HT1080 (cell line): ENCODE measurements around the gene EFCAB11. TPM values are rescaled to one million over a fixed set of nuclear protein-coding genes. Genes with fewer than 3 reads are reported as not detected.
A peak's percentile ranks its signal among the peaks of the same experiment; 100 is the strongest.

Source experiments
- DNase-seq: peaks from one replicate; pipeline ENCODE4 v3.0.0-alpha.2; 2015; ENCODE audit warnings: low read depth
- total RNA-seq: library from RNA; depleted of rRNA; stranded (reverse); fragments of >200 nt; shearing (Covaris generic); gene quantifications from 2 replicates; pipeline ENCODE4 v1.2.3, GENCODE V29; 2014

EFCAB11 gene
- total RNA-seq, 1 experiment from 2014 or later = 12.2 TPM

DNA sequence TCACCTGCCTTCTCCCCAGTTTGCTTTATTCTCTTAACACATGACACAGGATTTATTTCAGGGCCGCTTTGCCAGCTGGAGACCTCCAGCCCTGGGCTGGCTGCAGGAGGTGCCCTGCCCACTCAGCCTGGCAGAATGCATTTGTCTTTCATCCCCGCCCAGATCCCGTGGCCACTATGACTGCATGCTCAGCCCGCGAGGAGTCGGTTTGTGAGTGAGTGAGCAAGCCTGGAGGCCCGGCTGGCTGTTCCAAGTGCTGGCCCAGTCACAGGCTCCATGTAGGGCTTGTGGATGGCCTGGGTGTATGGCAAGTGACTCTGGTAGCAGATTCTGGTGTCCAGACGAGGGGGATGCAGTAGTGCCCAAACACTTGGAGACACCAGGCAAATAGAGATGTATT lies 3.3 kb upstream of the EFCAB11 start:
- peak; percentile 16 for DNase-seq

DNA sequence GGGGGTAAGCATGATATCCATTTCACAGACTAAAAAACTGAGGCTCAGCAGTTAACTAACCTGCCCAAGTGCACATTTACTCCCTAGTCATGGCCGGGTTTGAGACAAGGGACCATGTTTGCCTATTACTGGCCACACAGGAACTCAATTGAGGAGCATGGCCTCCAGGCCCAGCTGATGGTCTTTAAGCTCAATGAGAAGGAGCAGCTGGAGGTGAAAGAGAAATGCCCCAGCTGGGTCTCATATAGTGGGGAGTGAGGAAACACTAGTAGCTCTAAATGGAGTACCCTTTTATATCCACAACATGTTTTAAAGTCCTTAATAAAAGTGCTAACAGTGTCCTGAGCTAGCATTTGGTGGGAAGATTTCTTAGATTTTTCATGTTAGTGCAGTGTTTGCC lies 2.8 kb upstream of the EFCAB11 start:
- DNase-seq = no peak

DNA sequence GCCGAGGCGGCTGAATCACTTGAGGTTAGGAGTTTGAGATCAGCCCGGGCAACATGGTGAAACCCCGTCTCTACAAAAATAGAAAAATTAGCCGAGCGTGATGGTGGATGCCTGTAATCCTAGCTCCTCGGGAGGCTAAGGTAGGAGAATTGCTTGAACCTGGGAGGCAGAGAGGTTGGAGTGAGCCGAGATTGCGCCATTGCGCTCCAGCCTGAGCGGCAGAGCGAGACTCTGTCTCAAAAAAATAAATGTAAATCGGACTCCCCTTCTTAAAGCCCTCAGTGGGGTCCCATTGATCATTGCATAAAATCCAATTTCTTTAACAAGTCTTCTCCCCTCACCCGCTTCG lies 2.1 kb upstream of the EFCAB11 start:
- DNase-seq = no peak

DNA sequence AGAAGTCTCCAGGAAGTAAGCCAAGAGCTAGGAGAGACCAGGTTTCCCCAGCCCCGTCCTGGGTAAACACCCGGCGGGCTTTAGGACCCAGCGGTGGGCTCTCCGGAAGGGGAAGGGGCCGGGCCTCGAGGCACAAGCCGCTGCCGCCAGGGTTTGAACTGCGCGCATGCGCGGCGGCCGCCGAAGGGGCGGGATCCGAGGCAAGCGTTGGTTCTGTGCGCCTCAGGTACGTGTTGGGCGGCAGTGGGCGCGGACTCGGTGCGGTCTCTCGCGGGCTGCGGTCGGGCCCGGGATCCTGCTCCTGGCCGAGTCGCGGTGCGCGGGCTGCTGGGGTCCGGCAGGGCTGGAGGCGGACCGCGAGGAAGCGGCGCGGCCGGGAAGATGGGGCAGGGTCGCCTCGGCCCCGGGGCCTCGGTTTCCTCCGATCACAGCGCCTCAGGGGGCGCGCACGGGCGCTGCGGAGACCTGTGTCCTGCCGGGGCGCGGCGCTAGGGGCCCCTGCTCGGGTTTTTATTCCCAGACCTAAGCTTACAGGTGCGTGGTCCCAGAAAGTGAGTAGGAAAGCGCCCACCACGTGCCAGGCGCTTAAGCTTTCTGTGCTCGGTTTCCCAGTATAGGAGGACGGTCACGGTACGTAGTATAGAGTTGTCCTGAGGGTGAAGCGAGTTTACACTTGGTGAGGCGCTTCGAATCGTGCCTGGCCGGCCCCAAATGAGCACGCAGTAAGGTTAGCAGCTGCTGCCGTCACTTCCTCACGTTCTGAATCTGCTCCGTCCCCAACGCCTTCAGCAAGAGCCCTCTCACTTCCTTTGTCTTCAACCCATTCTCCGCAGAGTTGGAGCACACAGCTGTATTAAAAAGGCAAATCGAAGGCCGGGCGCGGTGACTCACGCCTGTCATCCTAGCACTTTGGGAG lies 1.5 kb upstream of the EFCAB11 start, which contains the start of gene TDP1:
Gene TDP1, plus strand, starts transcription at position 183 of the 916 bp plus-strand sequence. CDS start 7,188 bp downstream, outside the sequence.
- peak; percentile 94 for DNase-seq

DNA sequence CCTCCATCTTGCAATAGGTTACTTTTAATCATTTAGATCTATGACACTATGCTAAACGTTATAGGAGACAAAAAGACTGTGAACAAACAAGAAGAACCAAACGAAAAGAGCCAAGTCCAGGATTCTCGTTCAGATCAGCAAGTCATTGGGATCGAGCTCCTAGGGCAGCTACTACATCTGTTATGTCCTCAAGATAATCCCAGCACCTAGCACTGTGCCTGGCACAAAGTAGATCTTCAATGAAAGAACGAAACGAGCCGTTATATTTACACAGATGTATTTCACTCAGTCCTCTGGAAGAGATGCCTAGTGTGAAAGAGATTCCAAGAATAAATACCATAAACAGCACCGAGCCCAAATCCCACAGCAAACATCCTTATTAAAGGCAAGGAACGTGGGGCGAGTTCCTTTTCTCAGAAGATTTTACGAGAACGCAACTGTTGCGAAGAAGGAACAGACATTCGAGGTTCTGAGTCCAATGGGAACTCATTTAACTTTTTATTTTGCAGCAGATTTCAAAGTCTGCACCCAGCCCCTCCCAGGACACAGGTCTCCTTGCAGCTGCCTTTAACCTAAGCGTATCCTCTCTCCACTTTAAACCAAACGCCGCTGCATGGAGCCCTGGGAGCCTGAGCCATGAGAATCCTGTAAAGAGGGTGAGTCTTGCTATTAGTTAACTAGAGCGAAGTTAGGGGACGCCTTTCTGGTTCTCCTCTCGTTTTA lies 653 bp upstream of the EFCAB11 start:
- no peak for DNase-seq

DNA sequence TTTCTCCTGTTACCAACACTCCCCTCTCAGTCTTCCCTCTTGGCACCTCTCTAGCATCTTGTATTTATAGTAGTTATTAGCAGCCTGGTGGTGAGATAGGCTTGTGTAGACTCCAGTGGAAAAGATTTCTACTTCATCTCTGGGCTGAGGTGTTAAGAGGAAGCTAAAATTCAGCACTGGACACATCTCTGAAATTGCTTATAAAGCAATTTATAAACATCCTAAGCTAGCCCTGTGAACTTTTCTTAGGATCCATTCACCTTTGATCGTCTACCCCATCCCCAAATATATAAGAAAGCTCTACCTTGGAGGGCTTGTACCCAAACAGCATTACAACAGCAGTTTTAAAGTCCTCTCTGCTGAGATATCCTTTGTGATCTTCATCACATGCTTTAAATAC lies 928 bp downstream of the EFCAB11 start:
- no peak for DNase-seq

DNA sequence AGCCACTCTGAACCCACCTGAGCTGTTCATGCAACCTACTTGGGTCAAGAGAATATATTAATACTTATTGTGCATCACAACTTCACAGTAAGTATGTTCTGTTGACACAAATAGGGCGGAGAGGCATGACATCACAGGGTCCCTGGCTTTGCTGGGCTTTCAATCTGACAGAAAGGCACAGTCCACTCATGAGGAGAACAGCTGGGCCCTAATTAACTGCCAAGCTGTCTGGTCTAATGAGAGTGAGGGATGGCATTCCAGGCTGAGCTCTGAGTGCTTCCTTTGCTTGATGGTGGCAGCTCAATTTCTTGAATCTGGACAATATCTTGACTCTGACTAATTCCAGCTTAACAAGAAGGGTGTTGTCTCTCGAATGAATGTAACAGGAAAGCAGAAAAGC lies 2.0 kb downstream of the EFCAB11 start:
- DNase-seq = no peak

DNA sequence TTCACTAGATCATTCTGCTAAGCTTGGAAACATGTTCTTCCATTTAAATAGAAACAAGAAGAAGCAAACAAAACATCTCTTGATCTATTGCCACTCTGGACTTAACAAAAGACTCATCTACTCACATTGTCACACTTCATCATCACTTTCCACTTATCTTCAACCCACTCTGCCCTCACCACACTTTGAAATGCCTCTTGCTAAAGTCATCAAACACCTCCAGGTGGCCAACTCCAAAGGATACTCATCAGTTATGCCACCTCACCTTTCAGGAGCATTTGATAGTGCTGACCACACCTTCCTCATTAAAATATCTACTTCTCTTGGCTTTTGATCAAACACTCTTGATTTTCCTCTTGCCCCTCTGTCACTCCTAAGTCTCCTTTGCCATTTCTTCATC lies 7.2 kb downstream of the EFCAB11 start:
- no peak for DNase-seq

DNA sequence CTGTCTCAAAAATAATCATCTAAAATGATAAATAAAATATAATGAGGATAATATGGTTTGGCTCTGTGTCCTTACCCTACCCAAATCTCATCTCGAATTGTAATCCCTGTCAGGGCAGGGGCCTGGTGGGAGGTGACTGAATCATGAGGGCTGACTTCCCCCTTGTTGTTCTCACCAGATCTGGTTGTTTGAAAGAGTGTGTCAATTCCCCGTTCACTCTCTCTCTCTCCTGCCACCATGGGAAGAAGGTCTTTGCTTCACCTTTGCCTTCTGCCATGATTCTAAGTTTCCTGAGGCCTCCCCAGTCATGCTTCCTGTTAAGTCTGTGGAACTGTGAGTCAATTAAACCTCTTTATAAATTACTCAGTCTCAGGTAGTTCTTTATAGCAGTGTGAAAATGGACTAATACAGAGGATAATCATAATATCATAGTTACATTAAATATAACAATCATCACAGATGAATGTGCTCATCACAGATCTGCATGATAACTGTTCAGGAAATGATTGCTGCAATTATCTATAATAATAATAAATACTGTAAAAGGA lies 12.6 kb downstream of the EFCAB11 start:
- no peak for DNase-seq

DNA sequence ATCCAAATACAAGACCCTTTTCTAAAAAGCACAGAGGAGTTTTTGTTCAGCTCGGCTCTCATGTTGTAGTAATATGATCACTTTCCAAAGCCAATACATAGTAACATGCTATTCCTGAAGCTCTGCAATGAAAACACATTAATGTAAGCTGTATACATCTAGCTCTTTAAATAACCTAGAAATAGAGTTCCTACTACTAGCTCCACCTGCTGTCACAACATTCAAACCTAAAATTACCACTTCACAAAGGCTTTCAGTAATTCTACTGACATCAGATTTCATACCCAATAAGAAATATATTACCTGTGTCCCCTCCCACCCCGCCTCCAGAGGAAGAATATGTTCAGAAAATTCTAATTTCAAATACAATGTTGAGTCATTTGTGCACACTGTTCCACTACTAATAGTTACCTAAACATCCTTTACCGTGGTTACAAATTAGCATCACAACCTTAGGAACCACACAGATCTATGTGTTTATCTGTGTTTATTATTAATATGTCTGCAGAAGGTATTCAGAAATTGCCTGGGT lies 17.8 kb downstream of the EFCAB11 start:
- DNase-seq = no peak

DNA sequence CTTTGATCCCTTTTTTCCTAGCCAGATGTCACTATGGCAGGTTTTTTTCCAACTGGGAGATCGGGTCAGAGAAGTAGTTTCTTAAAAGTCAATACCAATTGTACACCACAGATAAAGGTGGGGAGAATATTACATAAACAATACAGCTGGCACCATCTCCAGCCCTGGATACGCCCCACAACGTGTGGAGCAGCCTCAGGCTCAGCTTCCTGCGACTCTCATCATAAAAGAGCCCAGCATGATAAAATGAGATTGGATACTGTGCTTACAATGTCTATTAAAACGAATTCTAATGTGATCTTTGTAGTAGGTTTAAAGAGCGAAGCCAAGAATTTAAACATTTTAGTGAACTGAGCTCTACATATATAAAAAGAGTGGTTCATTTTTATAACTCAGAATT lies 21.5 kb downstream of the EFCAB11 start:
- DNase-seq = no peak

DNA sequence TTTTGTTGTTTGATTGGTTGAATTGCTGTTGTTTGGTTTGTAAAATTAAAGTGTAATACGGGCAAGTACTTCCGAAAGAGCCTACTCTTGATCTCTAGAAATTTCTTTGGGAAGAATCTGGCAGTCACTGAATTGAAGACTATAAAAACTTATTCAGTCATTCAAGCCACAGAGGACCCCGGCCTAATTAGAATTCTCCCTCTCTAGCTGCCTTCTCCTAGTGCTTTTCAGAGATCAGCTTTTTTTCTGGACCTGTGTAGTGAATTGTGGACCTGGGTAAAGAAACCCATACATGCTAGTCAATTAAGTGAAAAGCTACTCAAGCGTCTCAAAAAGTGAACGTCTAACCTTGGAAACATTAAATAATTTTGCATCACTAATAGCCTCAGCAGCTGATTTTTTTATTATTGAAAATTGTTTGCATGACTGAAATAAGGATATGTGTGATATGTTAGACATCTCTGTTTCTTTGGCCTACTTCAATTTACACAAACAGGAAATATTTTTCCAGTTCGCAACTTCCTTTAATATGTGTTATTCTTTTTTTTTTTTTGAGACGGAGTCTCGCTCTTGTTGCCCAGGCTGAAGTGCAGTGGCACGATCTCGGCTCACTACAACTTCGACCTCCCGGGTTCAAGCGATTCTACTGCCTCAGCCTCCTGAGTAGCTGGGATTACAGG lies 27.2 kb downstream of the EFCAB11 start:
- no peak for DNase-seq

DNA sequence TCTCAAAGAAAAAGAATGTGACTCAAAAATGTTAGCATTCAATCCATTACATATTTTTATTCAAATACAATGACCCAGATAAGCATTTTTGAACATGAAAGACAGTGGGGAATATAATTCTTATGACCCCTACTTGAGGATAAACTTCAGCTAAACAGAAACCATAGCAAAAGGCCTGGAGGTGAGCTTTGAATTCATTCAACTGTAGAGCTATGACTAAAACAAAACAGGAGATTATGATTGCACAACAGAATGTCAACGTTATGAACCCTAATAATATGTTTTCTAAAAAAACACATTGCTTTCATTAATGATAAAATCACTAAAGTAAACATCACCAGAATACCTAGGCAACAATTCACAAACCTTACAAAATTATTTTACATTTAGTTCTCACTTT lies 27.8 kb downstream of the EFCAB11 start:
- DNase-seq = no peak

DNA sequence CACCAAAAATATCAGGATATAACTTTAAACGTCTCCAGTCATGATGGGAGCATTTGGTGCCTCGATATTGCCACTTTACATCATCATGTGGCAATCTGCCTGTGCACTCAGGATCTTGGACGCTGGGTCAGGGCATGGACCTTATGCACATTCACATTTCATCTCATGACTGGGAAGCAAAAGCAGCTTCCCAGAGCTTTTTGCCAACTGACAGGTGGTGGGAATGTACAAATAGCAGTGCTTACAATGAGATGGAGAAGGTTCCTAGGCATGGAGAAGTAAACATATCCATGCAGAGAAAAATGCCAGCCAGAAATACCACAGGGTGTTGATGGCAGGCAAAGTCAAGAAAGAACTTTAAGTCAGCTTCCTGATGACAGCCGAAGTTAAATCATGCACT lies 30.3 kb downstream of the EFCAB11 start:
- no peak for DNase-seq

DNA sequence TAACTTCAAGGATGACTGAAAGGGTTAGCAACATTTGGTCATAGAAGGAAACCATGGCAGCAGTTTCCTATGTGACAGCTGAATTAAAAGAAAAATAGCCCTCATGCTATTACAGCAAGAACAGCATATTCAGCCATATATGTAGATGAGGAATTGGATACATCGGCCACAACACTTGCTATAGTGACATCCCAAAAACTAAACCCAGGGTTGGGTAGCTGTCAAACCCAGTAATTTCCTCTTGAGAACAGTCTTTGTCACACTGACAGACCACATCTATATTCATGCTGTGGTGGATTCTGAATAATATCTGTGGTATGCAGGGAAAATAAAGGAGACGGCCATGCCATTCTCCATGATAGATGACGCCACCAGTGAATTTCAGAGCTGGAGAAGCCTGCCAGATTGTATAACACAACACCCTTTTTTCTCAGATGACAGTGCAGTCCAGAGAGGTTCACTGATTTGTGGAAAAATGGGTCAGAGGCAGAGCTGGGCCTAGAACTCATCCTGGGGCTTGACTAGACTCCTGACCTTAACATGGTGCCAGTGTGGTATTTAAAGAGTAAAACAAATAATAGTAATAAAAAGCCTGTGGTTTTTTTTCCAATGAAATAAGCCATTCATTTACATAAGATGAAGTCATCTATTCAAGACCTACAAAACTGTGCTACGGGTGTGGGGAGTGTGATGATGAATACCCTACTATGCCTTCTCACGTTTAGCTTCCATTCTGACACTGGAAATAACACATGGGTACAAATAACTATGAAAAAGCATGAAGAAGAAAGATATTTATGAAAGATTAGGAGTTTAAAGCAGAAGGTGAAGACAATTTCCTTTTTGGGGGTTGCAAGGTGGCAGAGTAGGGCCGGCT lies 32.3 kb downstream of the EFCAB11 start:
- DNase-seq = peak; percentile 95

DNA sequence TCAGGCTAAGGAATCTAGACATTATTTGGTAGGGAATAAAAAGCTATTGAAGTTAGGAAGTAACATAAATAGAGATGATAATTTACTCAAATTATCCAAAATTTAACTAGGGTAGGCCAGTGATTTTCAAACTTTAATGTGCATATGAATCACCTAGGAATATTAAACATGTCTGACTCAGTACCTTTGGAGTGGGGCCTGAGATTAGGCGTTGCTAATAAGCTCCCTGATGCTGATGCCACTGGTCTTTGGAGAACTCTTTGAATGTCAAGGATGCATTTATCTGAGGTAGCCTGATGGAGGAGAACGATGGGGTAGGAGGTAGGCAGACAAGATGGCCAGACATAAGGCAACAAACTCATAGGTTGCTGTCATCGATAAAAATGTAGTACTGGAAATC lies 33.2 kb downstream of the EFCAB11 start:
- no peak for DNase-seq

DNA sequence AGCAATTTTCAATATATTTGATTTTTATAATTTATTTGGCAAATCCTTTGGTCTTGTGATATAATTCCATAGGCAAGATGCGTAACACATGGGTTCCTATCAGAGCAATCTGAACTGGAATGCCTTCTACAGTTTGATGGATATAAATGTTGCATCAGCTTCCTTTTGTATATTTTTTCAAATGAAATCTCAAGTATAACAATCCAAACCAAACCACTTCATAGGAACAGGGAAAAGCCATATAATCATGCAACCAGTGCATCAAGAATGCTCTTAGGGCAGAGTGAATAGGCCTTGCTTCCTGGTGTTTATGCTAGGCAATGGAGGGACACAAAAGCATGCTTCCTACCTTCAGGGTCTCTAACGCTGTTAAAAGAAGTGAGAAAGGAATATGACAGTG lies 34.5 kb downstream of the EFCAB11 start:
- DNase-seq = no peak

DNA sequence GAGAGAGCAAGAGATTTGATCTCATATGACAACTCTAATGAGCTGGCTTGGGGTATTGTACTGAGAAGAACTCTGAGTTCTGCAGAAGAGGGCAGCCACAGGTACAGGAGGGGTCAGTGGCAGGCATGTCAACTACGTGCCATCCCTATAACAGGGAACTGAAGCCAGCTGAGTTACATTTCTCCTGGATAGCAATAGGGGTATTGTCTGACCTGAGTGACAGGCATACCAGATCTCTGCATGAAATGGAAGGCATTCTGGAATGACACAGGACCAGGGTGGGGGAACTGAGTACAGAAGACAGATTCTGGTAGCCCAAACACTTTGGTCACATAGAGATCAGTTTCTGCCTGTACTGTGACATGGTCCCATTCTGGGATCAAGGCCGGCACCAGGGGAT lies 35.8 kb downstream of the EFCAB11 start:
- no peak for DNase-seq

DNA sequence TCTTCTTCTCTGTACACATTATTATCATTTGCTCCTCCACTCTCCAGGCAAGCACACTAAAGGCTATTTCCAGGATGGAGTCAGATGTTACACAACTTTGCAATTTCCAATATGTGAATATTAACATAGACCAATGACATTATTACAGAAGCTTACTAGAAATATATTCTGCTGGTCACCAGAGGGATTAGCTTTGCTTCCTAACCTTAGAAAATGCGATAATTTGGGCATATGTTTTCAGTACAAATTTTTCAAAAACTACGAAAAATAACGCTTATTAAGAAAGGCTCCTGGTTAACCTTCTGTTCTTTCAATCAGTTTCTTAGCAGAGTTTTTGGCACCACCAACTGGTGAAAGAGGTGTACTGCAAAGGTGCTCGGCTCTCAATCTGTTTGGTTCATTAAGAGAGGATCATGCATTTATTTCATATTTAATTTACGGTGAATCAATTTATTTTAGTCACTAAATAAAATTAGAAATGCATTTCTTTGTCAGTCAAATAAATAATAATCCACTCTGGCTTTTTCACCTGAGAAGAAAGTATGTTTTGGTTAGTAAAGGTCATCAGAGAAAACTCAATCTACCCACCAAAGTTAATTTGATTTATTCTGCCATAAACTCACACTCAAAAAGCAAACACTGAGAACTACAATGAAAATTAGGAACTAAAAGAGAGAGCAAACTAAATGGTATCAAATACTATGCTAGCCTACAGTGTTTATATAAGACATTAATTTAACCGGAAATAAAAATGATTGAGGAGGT lies 39.2 kb downstream of the EFCAB11 start:
- peak; percentile 63 for DNase-seq
